ENCODE results near the gene ITGB3. TPM values are rescaled to one million over a fixed set of nuclear protein-coding genes. Genes with fewer than 3 reads are reported as not detected.

The ITGB3 gene
- total RNA-seq, 1 experiment from 2014 or later: 3.7 TPM

DNA sequence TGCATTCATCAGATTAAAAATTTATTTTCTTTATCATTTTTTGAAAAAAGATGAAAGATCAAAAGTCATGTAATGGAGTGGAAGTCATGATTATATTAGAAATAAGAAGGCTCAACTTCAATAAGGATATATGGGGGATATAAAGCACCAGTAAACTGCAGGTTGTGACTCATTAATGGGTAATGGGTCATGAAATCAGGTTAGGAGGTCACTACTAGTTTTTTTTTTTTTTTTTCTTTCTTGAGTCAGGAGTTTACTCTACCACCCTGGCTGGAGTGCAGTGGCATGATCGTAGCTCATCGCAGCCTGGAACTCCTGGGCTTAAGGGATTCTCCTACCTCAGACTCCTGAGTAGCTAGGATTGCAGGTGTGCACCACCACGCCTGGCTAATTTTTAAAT is 84.4 kb downstream of the ITGB3 start:
- no peak for DNase-seq (ENCODE audit: low spot score)

DNA sequence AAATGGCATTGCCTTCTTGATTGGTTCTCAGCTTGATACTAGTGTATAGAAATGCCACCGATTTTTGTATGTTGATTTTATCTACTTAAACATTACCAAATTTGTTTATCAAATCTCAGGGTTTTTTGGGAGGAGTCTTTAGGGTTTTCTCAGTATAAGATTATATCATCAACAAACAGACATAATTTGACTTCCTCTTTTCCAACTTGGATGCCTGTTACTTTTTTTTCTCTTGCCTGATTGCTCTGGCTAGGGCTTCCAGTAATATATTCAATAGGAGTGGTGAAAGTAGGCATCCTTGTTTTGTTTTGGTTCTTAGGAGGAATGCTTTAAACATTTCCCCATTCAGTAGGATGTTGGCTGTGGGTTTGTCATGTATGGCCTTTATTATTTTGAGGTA is 99.2 kb downstream of the ITGB3 start:
- no peak for DNase-seq (ENCODE audit: low spot score)

DNA sequence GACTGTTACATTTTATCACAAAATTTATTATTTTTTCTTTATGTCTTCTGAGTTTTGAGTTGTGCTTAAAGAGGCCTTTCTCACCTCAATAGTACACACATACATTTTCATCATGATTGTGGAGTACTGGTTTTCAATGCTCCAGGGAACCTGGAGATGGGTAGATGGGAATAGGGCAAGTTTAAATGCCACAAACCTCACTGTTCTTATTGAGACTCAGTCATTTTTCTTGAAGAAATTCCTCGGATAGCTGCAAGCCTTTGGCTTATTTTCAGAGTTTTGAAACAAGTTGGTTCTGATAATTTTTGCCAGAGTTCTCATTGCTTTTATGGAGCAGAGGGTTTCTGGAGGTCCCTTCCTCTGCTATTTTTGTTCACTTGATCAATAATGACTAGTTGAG is 105.0 kb downstream of the ITGB3 start:
- no peak for DNase-seq (ENCODE audit: low spot score)

Other genes with a start within 250 kb of the ITGB3 start
- gene CDC27, start 64.5 kb upstream of the ITGB3 start, total RNA-seq (2014; rRNA removed; shearing (Covaris generic)): 92.1 and 100 TPM in 2 replicates
- 0.10 TPM in 1 of 2 replicates, not detected in the other for gene MYL4, start 44.5 kb upstream of the ITGB3 start, total RNA-seq (2014; rRNA removed; shearing (Covaris generic))
- gene EFCAB13, start 70.1 kb downstream of the ITGB3 start, total RNA-seq (2014; rRNA removed; shearing (Covaris generic)): 1.8 and 2.1 TPM in 2 replicates

Data from H4 (cell line).